HG03469 (cell line): ENCODE results near the gene DENND6A.
"Not testable (repeated sequence)": the region's sequence is repeated elsewhere in the genome, so short reads cannot be mapped to it uniquely, and the experiment has no call there.

Experiments
- ATAC-seq: cut with Tn5 transposase; IDR thresholded peaks from one replicate; pipeline ENCODE4 v1.9.1; 2021; ENCODE audit warnings: mild to moderate bottlenecking, moderate library complexity, moderate number of reproducible peaks; ENCODE audit not compliant: unreplicated experiment

The DENND6A gene

DNA sequence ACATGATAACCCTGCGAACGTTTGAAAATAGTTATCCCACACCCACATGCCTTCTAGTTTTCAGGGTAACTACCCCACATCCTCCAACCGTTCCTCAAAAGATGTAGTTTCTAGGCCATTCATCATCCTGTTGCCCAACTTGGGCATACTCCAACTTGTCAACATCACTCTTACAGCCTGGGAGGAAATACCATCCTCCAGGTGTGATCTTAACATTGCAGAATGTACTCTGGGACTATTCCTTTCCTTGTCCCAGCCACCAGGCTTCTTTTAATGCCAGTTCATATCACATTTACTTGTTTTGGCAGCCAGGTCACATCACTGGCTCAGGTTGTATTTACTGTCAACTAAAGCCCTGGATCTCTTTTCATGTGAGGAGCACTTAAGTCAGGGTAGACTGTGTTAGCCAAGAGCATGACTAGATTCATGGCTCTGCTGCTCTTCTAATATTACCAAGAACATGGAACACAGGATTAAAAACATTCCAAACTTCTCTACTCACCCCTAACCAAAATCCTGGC is 4.0 kb upstream of the DENND6A start:
- ATAC-seq = no peak

GRCh38 chr3:57694146-57694545 is 1.3 kb upstream of the DENND6A start:
- ATAC-seq = no peak

GRCh38 chr3:57692133-57692395 is 813 bp downstream of the DENND6A start:
- not testable (repeated sequence) for ATAC-seq

- no peak for ATAC-seq
Observed at GRCh38 chr3:57691411-57692132, 1.3 kb downstream of the DENND6A start.

DNA sequence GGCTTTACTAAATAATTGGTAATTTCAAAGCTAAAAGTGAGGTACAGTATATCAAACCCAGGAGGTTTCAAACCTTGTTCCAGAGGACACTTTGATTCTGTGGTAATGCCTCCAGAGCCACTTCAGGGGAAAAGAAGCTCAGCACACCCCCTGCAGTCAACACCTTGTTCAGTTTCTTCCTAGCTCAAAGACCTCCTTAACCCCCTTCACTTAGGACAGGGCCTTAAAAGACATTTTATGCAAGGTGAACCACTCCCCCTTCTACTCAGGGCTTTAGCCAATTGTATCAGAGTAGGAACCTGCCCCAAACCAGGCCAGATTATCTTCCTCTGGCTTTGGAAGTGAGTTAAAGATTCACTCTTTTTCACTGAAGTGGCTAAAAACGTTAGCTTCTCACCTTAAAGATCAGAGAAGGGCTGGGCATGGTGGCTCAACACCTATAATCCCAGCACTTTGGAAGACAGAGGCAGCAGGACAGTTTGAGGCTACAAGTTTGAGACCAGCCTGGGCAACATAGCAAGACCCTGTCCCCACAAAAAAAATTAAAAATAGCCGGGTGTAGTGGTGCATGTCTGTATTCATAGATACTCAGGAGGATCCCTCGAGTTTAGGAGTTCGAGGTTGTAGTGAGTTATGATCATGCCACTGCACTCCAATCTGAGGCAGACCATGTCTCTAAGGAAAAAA is 3.4 kb downstream of the DENND6A start:
- ATAC-seq = no peak

GRCh38 chr3:57688291-57688690 is 4.6 kb downstream of the DENND6A start:
- ATAC-seq = no peak

DNA sequence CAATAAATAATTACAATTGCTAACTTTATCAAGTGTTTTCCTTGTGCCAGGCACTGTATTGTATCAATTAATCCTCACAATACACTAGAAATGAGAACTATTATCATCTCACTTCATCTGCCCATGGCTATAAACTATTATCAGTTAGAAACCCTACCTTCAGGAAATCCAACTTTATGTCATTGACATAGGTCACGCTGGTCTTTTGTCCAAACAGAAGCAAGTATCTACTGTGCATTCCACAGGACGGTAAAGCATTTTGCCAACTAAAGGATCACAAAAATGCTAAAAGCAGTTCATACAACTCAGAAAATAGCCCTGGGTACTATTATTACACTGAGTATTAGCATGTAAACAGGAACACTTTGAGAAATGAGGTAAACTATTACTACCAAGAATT is 9.6 kb downstream of the DENND6A start:
- ATAC-seq = no peak

DNA sequence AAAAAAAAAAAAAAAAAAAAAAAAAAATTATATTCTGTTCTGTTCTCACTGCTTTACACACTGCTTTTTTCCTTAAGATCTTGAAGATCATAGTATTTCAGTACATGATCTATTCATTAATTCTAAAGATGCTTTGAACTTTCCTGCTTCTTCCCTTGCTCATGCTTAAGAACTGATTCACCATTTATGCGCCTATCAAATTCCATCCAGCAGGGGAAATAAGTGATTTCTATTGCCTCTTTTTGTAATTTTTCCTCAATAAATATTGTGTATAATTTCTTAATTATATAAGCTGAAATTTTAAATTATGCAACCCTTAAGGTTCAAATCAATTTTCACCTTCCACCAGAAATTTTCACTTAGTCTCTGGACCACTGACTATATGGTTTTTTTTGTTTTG is 10.6 kb downstream of the DENND6A start:
- ATAC-seq = no peak

DNA sequence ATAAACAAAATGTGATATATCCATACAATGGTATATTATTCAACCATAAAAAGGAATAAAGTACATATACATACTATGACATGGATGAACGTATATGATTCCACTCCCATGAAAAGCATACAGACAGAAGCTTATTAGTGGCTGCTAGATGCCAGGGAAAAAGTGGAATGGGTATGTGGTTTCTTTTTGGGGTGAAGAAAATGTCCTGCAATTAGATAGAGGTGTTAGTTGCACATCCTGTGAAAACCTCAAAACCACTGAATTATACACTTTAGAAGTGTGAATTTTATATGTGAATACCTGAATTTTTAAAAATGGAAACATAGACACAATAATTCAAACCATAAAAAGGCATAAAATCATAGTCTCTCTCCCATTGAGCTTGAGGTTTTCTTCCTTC is 11.2 kb downstream of the DENND6A start:
- no peak for ATAC-seq

GRCh38 chr3:57680046-57680445 is 12.8 kb downstream of the DENND6A start:
- no peak for ATAC-seq

DNA sequence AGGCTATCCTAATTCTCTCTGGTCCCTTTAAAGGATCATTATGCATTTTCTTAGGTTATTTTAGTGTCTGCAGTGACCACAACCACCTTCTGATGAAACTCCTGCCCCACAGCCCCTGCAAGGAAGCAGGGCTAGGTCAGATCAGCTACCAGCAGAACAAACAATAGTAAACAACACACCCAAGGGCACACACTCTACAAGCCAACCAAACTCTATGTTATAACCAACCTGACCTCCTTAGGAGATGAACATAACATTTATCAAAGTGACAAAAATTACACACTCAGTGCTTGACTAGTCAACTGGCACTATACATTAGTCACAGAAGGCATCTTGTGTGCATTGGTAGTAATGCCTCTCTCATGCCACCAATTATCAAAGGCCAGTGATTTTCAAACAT is 17.3 kb downstream of the DENND6A start:
- no peak for ATAC-seq

- ATAC-seq = no peak
Observed at GRCh38 chr3:57673156-57673555, 19.7 kb downstream of the DENND6A start.

GRCh38 chr3:57670543-57670942 is 22.3 kb downstream of the DENND6A start:
- ATAC-seq = no peak

DNA sequence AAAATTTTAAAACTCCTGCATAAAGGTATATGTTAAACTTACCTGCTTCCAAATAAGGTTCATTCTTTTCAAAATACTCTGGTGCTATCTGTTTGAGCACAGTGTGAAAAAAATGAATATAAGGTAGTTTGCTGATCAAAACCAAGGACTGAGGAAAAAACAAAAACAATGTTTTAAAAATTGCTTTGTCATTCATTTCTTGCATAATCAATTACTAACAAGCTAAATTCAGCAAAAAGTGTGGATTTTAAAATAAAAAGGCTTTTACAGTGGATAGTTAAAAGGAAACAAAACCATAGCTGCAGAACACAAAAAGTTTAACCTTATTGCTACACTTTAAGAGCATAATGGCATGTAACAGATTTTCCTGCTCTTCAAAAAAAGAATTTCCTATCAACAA is 31.5 kb downstream of the DENND6A start:
- ATAC-seq = no peak

- no peak for ATAC-seq
Observed at GRCh38 chr3:57659806-57660439, 33.0 kb downstream of the DENND6A start.

DNA sequence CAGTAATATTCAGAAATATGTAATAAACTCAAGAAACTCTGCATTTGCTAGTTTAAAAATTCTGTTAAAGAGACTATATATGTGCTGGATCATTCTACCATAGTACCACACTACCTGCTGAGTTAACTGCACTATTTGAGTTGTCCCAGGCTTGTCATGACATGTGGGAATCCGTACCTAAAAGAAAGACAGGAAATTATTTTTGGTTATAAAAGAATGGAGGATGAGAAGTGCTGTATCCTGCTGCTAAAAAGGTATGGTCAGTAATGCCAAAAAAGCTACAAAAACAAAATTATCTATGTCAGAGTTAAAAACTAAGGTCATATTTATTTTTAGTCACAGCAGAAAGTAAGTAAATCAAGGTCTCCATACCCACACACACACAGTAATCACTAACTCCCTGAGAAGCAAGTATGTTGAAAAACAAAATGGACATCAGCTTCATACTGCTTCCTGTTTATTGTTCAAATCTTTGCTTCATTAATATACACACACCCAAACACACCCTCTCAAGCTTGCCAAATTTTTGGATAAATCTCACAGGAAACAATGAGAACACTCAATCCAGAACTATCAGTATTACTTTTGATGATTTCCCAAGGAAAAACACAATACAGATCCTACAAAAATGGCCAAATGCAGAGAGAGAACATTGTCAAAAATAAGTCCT is 33.7 kb downstream of the DENND6A start:
- ATAC-seq = no peak

- ATAC-seq = no peak
Observed at GRCh38 chr3:57658536-57658935, 34.3 kb downstream of the DENND6A start.

DNA sequence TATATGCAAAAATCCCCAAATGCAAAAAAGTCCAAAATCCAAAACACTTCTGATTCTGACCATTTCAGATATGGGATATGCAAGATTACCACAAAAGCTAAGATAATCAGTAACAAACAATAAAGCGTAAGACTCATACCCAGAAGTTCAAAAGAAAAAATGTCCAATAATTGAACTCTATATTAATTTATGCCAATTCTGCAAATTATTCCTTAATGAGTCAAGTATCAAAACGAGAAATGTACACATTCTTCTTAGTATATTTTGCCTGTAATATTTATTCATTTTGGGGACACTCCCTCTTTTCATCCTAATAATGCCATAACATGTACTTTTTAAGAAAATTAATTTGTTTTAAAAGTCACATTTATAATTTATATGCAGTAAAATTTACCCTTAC is 37.1 kb downstream of the DENND6A start:
- ATAC-seq = no peak

- no peak for ATAC-seq
Observed at GRCh38 chr3:57654267-57654666, 38.6 kb downstream of the DENND6A start.

DNA sequence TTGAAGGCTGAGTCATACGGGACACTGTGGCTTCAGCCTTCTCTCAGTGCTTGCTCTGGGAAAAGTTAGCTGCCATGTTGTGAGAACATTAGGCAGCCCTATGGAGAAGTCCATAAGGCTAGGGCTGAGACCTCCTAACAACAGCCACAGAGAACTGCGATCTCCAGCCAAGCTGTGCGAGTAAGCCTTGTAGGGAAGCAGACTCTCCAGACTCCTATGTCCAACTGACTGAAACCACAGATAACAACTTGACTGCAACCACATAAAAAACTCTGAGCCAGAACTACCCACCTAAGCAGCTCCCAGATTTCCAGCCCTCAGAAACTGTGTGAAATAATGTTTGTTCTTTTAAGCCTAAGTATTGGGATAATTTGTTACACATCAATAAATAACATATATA is 40.7 kb downstream of the DENND6A start:
- no peak for ATAC-seq

- no peak for ATAC-seq
Observed at GRCh38 chr3:57647292-57647940, 45.5 kb downstream of the DENND6A start.
